Activated CD4-positive, alpha-beta T cell treated with anti-CD3 and anti-CD28 coated beads for 4 hours (primary cell): Measurements from ENCODE around the gene UXS1.

ENCODE experiments used
- DNase-seq, 2 donors: peaks; one replicate each; pipeline ENCODE4 v3.0.0-alpha.2; 2020

Gene UXS1

GRCh38 chr2:106187273-106187891 is 6.7 kb downstream of the UXS1 start:
- no peak for DNase-seq

- no peak for DNase-seq
Measured at GRCh38 chr2:106185475-106186184, 8.5 kb downstream of the UXS1 start.

- DNase-seq = no peak
Measured at GRCh38 chr2:106184857-106185256, 9.2 kb downstream of the UXS1 start.

- DNase-seq = no peak
Measured at GRCh38 chr2:106184394-106184793, 9.7 kb downstream of the UXS1 start.

GRCh38 chr2:106183101-106183696 is 10.9 kb downstream of the UXS1 start:
- DNase-seq = no peak

- no peak for DNase-seq
Measured at GRCh38 chr2:106181064-106181463, 13.0 kb downstream of the UXS1 start.

- DNase-seq = no peak
Measured at GRCh38 chr2:106180602-106181001, 13.5 kb downstream of the UXS1 start.

GRCh38 chr2:106178716-106179115 is 15.4 kb downstream of the UXS1 start:
- no peak for DNase-seq

GRCh38 chr2:106177581-106177980 is 16.5 kb downstream of the UXS1 start:
- no peak for DNase-seq

GRCh38 chr2:106176446-106177099 is 17.5 kb downstream of the UXS1 start:
- no peak for DNase-seq

GRCh38 chr2:106175086-106175850 is 18.8 kb downstream of the UXS1 start:
- DNase-seq = no peak

- DNase-seq = no peak
Measured at GRCh38 chr2:106174056-106174455, 20.0 kb downstream of the UXS1 start.

- DNase-seq = no peak
Measured at GRCh38 chr2:106172649-106173048, 21.5 kb downstream of the UXS1 start.

GRCh38 chr2:106168657-106169056 is 25.4 kb downstream of the UXS1 start:
- DNase-seq = no peak

GRCh38 chr2:106167067-106167466 is 27.0 kb downstream of the UXS1 start:
- DNase-seq = no peak

GRCh38 chr2:106165561-106165960 is 28.5 kb downstream of the UXS1 start:
- DNase-seq = no peak

GRCh38 chr2:106165029-106165428 is 29.1 kb downstream of the UXS1 start:
- no peak for DNase-seq

GRCh38 chr2:106163948-106164545 is 30.1 kb downstream of the UXS1 start:
- no peak for DNase-seq

GRCh38 chr2:106161938-106162820 is 31.9 kb downstream of the UXS1 start:
- no peak for DNase-seq

GRCh38 chr2:106161341-106161740 is 32.8 kb downstream of the UXS1 start:
- DNase-seq = no peak

GRCh38 chr2:106160786-106161261 is 33.3 kb downstream of the UXS1 start:
- DNase-seq = peak; percentile 39 to 51
